NCI-H1694 treated with DMSO at 0.1 percent for 48 hours (cell line): ENCODE results near the gene HECA.
"Not testable (repeated sequence)": the region's sequence is repeated elsewhere in the genome, so short reads cannot be mapped to it uniquely, and the experiment has no call there.

ENCODE experiments used
- DNase-seq: peaks from one replicate; lab custom pipeline; 2025; lab: John Stamatoyannopoulos, UW

HECA gene

DNA sequence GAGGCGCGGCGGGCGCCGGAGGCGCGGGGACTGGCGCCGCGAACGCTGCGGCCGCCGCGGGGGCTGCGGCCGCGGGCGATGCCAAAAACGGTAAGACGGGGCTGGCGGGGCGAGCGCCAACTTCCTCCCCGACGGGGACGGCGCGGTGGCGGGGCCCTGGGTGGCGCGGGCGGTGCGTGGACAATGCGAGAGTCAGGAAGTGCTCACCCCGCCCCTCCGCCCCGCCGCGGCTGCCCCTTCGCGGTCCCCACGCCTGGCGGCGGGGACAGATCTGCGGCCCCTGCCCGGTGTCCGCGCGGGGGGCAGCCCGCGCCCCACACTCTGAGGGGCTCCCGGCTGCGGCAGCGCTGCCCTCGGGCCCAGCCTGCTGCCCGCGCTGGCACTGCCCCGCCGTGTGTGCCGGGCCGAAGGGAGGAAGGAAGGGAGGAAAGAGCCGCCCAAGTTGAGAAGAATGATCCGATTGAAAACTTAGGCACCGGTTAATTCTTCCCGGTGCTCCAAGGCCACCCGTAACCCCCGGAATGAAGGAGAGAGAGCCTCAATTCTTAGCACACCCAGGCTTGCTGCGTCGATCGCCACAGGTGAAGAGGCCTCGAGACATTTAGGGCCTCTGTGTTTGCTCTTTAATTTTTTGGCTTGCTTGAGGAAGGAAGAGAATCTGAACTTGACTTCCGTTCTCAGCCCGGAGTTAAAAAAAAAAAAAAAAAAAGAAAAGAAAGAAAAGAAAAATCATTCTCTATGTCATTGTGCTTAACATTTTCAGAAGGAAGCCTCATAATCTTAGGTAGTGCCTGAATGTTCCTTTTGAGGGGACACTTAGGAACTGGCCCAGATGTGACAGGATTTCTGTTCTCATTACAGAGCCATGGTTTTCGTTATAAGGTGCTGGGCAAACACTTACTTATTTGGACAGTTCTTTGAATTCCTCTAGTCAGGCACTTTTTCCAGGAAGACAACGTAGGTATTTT, 982 bp downstream of the HECA start:
- no peak for DNase-seq

- no peak for DNase-seq
Measured at GRCh38 chr6:139137706-139138105, 2.8 kb downstream of the HECA start.

DNA sequence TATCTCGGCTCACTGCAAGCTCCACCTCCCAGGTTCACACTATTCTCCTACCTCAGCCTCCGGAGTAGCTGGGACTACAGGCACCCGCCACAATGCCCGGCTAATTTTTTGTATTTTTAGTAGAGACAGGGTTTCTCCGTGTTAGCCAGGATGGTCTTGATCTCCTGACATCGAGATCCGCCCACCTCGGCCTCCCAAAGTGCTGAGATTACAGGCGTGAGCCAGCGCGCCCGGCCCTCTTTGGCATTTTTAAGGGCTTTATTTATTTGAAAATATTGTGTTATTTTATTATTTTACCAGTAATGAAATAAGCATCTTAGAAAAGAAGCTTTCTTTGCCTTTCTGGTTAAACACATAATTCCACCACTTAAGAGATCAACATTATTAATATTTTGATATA, 6.0 kb downstream of the HECA start:
- DNase-seq = not testable (repeated sequence)

DNA sequence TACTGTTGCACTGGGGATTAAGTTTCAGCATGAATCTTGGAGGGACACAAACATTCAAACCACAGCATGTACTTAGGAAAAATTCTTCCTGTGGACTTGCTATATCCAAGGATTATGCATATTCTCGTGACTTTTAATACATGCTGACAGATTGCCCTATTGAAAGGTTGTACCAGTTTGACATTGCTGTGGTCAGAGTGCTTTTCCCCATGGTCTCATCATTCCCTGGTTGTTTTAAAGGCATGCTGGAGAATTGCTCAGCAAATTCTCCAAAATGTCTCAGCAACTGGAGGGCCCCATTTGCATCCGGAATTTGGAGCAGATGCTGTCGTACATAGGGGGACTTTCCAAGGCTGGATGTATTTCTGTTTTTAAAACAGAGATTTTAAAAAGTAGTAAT, 7.4 kb downstream of the HECA start:
- DNase-seq = no peak

DNA sequence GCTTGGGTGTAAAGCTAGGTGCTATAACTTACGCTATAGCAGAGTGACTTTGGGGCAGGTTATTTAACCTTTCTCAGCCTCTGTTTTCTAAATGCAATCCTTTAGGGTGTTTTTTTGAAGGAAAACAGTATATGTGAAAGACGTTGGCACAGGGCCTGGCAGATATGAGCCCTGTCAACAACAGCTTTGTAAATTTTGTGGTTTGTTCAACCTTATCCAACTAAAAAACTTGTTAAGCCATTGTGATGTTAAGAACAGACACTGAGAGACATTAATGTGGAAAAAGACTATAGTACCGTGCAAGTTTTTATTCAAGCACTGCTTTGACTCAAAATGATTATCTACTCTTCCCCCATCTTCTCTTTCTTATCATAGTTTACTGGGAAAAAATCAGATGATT, 8.2 kb downstream of the HECA start:
- DNase-seq = no peak

DNA sequence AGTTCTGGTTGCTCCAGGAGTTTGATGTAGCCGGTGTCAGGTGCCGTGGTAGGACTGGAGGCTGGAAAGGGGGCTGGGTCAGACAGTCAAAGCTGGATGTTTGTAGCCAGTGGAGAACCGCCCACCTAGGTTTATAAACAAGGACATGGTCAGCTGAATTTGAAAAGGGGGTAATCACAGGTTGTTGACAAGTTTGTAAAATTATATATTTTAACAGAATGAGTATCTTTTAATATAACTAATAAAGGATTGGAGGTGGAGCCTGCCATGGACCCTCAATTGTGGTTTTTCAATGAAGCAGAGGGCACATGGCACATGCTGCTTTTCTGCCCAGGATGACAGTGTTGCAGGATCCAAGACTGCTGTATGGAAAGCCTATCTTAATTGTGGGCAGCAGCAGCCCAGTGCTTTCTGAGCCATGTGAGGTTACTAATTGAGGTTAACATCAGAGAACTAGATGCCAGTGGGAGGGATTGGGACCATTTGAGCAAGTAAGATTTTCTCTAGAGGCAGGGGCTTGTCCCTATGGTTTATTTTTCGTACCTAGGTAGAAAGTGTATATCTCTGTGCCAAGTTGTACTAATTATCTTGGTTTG, 9.7 kb downstream of the HECA start:
- no peak for DNase-seq

- DNase-seq = no peak
Measured at GRCh38 chr6:139145661-139146060, 10.8 kb downstream of the HECA start.

- no peak for DNase-seq
Measured at GRCh38 chr6:139146317-139146726, 11.4 kb downstream of the HECA start.

- DNase-seq = no peak
Measured at GRCh38 chr6:139147628-139148027, 12.7 kb downstream of the HECA start.

DNA sequence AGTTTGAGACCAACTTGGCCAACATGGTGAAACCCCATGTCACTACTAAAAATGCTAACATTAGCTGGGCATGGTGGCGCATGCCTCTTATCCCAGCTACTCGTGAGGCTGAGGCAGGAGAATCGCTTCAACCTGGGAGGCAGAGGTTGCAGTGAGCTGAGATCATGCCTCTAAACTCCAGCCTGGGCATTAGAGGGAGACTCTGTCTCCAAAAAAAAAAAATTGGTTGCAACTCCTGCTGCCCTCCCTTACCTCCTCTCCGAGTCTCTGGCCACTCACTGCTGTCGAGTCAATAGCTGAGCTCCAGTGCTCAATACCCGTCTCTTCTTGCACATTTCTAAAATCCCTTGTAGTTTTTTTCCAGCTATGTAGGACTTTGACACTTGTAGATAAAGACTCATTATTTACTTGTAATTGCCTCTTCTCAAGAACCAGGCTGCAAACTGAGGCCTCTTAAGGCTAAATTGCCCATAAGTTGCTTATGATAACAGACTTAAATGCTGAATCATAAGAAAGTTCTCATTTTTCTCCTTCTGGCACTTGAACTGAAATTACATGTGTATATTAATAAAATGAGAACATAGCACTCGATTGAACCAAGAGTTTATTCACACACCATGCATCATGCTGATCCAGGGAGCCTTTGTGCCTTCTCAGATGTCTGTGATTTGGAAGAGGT, 13.8 kb downstream of the HECA start:
- DNase-seq = no peak

DNA sequence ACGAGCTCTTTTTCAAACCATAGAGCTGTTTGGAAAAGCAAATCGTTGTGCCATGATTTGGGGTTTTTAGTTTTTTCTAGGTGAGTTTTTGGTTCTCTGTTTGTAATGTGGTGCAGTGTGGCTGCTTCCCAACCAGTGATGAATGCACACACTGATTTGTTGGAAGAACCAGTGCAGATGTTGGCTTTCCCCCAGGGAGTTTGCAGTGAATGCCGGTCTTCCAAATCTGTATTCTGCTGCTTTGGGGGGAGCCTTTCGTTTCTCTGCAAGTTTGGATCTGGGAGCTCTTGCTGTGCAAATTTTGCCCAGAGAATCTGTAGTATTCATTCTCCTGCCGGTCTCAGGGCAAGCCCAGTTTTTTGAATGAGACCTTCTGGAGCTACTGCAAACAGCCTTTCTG, 14.5 kb downstream of the HECA start:
- no peak for DNase-seq

DNA sequence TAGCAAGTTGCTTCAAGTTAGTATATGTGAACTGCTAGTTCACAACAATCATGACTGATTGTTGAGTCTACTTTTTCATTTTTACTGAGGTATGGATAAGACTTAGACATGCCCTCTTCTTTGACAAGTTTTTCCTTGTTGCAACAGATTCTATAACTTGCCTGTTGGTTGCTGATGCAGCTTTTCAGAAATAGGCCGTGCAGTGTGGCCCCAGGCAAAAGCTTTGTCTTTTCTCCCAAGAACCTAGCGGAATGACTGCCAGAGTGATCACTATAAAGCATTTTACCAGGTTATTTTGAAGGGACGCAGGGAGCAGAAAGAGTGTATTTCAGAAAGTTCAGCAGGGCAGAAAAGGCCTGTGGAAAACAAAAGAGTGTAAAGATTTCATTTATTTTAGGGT, 16.0 kb downstream of the HECA start:
- no peak for DNase-seq

- no peak for DNase-seq
Measured at GRCh38 chr6:139151425-139152087, 16.7 kb downstream of the HECA start.

DNA sequence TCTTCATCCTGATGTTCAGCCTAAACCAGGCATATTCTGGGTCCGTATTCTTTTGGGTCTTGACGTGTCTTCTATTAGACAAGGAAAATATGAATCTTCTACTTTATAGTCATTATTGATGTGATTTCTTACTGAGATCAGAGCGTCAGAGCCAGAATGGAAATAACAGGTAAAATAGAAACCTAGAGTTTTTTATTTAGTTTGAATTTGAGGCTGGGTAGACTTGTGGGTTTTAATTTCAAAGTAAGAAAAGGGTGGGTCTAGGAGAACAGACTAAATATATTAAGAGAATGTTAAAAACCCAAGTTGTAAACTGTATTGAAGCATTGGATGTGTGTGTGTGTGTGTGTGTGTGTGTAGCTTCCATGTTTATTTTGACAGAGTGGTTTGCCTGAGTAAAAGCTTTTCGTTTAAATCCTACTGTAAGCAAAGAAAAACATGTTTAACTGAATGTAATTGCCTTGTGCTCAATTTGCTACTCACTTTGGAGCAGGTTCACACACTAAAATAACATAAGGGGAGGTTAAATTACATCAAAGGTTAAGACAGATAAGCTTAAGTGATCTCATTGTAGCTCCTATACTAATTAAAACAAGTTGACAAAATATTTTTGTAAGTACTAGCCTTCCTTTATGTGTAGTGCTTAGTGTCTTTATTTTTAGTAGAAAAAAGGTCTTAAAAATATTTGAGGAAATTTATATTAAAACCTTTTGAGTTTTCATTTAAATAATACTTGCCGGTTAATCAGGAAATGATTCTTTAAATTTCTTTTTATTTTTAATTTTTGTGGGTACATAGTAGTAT, 17.4 kb downstream of the HECA start:
- DNase-seq = no peak

DNA sequence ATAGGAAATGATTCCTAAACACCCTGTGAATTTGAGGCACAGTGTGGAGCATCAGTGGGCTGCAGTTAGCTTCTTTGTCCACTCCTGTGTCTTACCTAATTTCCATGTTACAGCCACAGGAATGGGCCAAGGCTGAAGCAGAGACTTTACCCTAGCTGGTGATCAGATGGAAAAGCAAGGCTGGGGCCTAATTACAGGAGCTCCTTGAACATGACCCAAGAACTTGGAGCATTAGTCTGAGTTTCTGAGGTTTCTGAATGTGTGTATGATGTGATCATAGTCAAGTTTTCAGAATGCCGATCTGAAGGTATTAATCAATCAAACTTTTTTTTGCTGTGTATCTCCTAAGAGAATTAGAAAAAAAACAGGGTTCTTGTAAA, 18.0 kb downstream of the HECA start:
- DNase-seq = no peak

DNA sequence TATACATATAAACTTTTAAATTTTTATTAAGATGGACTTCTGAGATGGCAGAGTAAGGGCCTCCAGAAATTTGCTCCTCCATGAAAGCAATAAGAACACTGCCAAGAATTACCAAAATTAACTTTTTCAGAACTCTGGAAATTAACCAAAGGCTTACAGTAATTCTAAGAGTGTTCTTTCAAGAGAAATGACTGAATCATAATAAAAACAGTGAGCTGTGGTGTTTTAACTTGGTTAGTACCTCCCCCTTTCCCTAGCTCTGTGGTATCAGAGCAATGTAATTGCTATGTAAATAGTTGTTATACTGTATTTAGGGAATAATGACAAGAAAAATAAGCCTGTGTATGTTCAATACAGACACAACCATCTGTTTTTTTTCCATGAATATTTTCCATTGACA, 19.0 kb downstream of the HECA start:
- DNase-seq = no peak

DNA sequence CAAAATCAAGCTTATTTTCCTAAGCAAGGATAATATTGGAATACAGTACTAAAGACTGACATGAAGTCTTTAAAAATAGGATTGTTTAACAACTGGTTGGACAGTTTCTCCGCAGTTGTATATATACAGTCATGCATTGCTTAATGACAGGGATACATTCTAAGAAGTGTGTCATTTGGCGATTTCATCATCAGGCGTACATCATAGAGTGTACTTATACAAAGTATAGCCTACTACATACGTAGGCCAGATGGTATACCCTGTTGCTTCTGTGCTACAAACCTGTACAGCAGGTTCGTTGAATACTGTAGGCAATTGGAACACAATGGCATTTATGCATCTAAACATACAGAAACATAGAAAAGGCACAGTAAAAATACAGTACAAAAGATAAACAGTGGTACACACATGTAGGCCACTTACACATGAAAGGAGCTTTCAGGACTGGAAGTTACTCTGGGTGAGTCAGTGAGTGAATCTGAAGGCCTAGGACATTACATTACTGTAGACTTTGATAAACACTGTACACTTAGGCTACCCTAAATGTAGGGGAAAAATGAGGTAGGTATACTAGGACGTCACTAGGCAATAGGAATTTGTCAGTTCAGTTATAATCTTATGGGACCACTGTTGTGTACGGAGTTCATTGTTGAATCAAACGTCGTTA, 20.1 kb downstream of the HECA start:
- no peak for DNase-seq

DNA sequence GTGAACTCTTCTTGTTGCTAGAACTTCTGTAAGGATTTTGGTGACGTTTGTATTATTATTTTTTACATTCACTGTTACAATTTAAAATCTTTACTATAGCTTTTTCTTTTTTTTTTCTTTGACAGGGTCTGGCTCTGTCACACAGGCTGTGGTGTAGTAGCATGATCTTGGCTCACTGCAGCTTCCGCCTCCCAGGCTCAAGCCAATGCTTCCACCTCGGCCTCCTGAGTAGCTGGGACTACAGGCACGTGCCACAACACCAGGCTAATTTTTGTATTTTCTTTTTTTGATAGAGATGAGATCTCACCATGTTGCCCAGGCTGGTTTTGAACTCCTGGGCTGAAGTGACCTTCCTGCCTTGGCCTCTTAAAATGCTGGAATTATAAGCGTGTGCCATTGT, 21.2 kb downstream of the HECA start:
- DNase-seq = no peak

DNA sequence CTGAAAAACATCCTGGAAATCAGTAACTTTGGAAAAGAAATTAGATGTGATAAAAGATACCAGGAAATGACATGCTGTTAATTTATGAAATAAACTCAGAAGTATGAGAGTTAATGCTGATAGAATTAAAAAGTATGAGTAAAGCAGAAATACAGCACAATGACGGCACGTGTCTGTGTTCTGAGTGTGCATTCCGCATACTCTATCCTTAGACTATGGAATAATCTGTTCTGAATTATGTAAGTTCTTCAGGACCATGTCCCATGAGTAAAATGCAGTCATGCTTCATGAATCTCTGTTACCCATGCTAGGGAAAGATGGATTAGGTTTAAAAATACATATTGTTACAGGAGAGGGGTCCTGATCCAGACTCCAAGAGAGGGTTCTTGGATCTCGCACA, 21.7 kb downstream of the HECA start:
- no peak for DNase-seq

DNA sequence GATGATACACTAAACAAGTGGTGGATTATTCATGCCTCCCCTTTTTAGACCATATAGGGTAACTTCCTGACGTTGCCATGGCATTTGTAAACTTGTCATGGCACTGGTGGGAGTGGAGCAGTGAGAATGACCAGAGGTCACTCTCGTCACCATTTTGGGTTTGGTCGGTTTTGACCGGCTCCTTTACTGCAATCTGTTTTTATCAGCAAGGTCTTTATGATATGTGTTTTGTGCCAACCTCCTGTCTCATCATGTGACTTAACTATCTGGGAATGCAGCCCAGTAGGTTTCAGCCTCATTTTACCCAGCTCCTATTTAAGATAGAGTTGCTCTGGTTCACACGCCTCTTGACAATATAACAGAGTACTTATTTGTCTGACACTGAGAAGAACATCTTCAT, 22.2 kb downstream of the HECA start:
- DNase-seq = not testable (repeated sequence)

DNA sequence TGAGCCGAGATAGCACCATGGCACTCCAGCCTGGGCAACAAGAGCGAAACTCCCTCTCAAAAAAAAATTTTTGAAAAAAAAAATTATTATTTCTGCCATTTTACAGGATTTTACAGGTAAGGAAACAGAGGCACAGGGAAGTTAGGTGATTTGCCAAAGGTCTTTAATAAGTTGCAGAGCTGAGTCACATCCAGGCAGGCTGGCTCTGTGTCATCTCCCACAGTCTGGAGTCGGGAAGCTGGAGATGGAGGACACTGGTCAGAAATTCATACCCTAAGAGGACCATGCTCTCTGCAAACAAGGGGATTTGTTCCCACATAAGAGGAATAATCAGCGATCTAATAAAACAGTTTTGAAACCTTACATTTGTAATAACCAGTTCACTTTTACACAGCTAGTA, 24.1 kb downstream of the HECA start:
- DNase-seq = no peak
